Stimulated activated CD8-positive, alpha-beta memory T cell treated with anti-CD3 and anti-CD28 coated beads, Interleukin-7, amount 100 ng/mL, for 48 hours (primary cell): ENCODE measurements around the gene KRTAP2-4.
"Not testable (repeated sequence)": the region's sequence is repeated elsewhere in the genome, so short reads cannot be mapped to it uniquely, and the experiment has no call there.

ENCODE experiments used
- DNase-seq, 2 donors: peaks; one replicate each; pipeline ENCODE4 v3.0.0-alpha.2; 2020; ENCODE audit warnings: low read depth in 1 of 2; ENCODE audit errors: extremely low read depth in 1 of 2

Gene KRTAP2-4

DNA sequence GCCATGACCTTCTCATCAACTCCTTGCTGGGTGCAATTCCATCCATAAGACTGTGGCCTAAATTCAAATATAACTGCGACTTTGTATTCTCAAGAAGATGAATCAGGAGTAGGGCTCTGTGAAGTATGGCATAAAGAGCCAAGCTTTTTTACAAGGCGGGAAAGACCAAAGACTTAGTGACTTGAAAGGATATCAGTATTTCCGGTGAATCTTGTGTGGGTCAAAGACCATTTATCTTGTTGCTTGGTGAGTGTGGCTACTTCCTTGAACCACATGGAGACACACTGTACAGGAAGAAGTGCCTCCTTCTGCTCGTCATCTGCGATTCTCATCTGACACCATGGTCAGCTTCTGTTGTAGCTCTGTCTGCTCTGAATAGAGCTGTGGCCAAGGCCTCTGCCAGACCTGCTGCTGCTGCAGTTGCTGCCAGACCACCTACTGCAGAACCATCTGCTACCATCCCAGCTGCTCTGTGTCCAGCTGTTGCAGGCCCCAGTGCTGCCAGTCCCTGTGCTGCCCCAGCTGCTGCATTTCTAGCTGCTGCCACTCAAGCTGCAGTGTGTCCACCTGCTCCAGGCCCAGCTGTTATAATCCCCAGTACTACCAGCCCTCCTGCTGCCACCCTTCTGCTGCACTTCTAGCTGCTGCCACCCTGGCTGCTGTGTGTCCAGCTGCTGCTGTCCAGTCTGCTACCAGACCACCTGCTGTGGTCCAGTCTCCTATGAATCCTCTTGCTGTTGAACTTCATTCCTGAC lies 6.1 kb upstream of the KRTAP2-4 start:
- no peak for DNase-seq

GRCh38 chr17:41069031-41069430 lies 3.4 kb upstream of the KRTAP2-4 start:
- DNase-seq = no peak

- no peak for DNase-seq
Measured at GRCh38 chr17:41067281-41067680, 1.6 kb upstream of the KRTAP2-4 start.

GRCh38 chr17:41065016-41065689 lies 526 bp downstream of the KRTAP2-4 start:
- DNase-seq = not testable (repeated sequence)

DNA sequence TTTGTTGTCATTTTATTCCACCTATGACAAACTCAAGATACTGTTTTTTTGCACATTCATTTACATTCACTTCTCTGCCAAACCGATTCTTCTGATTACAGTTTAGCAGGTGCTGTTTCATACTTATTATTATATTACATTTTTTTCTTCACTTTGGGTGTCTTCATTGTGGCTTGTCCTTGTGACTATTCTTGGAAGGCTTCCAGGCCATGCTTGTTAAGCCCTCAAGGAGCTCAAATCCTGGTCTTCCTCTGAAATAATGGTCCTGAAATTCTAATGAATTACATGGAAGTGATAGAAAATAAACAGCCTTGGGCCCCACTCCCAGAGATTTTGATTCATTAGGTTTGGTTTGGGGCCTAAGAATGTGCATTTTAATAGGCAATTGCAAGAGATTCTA lies 1.4 kb downstream of the KRTAP2-4 start:
- no peak for DNase-seq

- DNase-seq = no peak
Measured at GRCh38 chr17:41063449-41063848, 2.2 kb downstream of the KRTAP2-4 start.

- no peak for DNase-seq
Measured at GRCh38 chr17:41061964-41062363, 3.7 kb downstream of the KRTAP2-4 start.

GRCh38 chr17:41060052-41060604 lies 5.6 kb downstream of the KRTAP2-4 start, which contains the start of gene KRTAP2-3:
TSS of gene KRTAP2-3 (minus strand) at chr17:41060114. CDS start at chr17:41060050, 64 bp downstream.
- no peak for DNase-seq

DNA sequence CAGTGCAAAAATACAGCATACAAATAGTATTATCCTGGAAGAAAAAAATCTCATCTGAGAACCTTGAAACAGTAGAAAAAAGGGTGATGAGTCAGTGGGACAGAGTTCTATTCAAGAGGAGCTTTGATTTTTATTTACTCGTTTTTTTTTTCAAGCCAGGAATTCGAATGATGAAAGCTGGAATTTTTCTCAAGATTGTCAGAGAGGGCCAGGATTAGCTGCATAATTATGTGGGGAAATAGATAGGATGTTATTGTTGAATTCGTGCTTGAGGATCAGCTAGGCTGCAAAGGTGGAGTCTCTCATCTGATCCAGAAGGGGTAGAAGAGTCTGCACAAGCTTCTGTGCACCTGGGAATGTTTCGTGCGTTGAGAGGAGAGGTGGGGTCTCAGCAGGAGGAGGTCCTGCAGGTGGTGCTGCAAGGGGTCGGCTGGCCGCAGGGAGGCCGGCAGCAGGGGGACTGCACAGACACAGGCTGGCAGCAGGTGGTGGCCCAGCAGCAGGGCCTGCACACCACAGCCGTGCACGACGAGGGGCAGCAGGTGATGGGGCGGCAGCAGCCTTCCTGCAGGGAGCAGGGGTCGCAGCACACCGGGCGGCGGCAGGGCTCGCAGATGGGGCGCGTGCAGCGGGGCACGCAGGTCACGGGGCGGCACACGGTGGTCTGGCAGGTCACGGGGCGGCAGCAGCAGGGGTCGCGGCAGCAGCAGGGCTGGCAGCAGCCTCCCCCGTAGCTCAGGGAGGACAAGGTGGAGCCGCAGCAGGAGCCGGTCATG lies 6.2 kb downstream of the KRTAP2-4 start:
- DNase-seq = not testable (repeated sequence)

DNA sequence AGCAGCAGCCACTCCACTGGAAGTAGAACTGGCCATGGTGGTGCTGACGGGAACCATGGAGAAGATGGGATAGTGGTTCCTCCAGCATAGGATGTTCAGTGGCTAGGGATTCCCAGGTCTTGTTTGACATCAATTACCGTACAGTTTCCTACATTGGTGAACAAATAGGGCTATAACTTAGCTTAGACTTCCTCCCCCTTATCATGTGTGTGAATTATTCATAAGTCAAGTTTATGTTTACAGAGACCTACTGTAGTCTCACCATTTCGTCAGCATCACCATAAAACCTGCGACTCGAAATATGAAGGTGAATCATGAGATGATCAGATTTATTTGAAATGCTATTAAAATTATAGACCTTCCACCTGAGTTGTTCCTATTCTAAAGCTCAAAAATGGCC lies 6.9 kb downstream of the KRTAP2-4 start:
- DNase-seq = no peak

DNA sequence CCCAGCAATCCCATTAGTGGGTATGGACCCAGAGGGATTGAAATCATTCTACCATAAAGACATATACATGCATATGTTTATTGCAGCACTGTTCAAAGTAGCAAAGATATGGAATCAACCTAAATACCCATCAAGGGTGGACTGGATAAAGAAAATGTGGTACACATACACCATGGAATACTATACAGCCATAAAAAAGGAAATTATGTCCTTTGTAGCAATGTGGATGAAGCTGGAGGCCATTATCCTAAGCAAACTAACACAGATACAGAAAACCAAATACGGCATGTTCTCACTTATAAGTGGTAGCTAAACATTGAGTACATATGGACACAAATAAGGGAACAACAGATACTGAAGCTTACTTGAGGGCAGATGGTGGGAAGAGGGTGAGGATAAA lies 8.1 kb downstream of the KRTAP2-4 start:
- no peak for DNase-seq

DNA sequence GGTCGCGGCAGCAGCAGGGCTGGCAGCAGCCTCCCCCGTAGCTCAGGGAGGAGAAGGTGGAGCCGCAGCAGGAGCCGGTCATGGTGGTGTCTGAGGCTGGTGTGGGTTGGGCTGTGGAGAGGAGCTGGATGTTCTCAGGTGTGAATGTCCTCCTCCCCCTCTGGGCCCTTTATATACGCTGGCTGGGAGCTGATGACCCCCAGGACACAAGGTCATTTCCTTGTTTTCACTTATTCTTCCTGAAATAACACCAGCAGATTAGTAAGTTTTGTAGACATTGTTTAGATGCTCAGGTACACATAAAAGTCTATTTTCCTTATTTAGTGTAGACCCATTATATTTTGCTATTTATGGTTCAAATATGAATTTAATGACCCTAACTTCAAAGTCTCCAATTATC lies 10.5 kb downstream of the KRTAP2-4 start, which contains the start of gene KRTAP2-2:
KRTAP2-2 (minus strand) TSS at position 101 of the 400 bp plus-strand sequence; CDS start at position 82, 19 bp downstream.
- not testable (repeated sequence) for DNase-seq

DNA sequence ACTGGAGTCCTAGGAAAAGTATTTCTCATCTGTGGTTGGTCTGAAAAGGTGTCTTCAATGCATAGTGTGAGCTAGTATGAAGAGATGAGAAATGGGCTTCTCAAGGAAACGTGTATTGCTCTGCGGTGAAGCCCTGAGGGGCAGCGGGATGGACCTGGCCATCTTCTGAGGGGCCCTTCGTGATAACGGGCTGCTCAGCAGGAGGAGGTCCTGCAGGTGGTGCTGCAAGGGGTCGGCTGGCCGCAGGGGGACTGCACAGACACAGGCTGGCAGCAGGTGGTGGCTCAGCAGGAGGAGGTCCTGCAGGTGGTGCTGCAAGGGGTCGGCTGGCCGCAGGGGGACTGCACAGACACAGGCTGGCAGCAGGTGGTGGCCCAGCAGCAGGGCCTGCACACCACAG lies 11.1 kb downstream of the KRTAP2-4 start:
- not testable (repeated sequence) for DNase-seq

GRCh38 chr17:41054025-41054424 lies 11.7 kb downstream of the KRTAP2-4 start:
- DNase-seq = no peak

DNA sequence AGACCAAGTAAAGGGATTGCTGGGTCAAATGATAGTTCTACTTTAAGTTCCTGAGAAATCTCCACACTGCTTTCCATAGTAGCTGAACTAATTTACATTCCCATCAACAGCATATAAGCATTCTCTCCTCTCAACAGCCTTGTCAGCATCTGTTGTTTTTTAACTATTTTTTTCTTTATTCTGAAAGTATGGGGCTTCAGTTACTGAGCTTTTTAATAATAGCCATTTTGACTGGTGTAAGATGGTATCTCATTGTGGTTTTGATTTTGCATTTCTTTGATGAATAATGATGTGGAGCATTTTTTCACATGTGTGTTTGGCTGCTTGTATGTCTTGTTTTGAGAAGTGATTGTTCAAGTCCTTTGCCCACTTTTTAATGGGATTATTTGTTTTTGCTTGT lies 13.1 kb downstream of the KRTAP2-4 start:
- no peak for DNase-seq

- DNase-seq = no peak
Measured at GRCh38 chr17:41049110-41049509, 16.6 kb downstream of the KRTAP2-4 start.

DNA sequence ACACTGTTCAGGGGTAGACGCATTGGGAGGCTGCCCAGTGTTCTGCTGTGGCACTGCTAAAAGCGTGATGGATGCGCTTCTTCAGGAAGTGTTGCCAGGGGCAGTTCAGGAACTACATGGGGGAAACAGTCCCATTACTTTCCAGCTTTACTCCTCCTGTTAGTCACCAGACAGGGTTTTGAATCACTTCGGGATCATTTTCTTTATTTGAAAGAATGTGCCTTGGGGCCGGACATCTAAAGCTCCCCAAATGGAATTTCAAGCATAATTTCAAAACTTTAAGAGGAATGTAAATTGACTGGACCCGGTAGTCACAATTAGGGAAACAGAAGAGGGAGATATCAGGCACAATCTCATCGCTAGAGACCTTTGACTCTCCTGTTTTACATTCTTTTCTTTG lies 17.2 kb downstream of the KRTAP2-4 start:
- DNase-seq = no peak

- DNase-seq = not testable (repeated sequence)
Measured at GRCh38 chr17:41046735-41047465, 18.8 kb downstream of the KRTAP2-4 start, which contains the start of gene KRTAP2-1. TSS of gene KRTAP2-1 (minus strand) at chr17:41047316. CDS start at chr17:41047267, 49 bp downstream.

- DNase-seq = no peak
Measured at GRCh38 chr17:41042953-41043352, 22.7 kb downstream of the KRTAP2-4 start.
